Dendritic cell treated with granulocyte-macrophage colony-stimulating factor and Interleukin-4, amounts not matched to agents 40 ng/mL and 50 ng/mL, for 4 days (primary cell): ENCODE measurements around the gene CLEC16A.
A peak's percentile ranks its signal among the peaks of the same experiment; 100 is the strongest.

Experiments used
- H3K27ac Mint-ChIP-seq: one replicate; pipeline ENCODE4 v1.8.0; 2022; ENCODE audit warnings: mild to moderate bottlenecking, mixed read lengths
- H3K27me3 Mint-ChIP-seq: one replicate; pipeline ENCODE4 v1.8.0; 2022; ENCODE audit warnings: mild to moderate bottlenecking, mixed read lengths
- H3K36me3 Mint-ChIP-seq: one replicate; pipeline ENCODE4 v1.8.0; 2022; ENCODE audit warnings: low read depth, mixed read lengths
- H3K4me1 Mint-ChIP-seq: one replicate; pipeline ENCODE4 v1.8.0; 2022; ENCODE audit warnings: low read depth, mixed read lengths
- H3K4me3 Mint-ChIP-seq: one replicate; pipeline ENCODE4 v1.8.0; 2022; ENCODE audit warnings: mild to moderate bottlenecking, moderate library complexity, mixed read lengths
- H3K9me3 Mint-ChIP-seq: one replicate; pipeline ENCODE4 v1.8.0; 2022; ENCODE audit warnings: mixed read lengths
- intact Hi-C: fragments of 100-400 bp; cut with micrococcal nuclease; formaldehyde crosslinking; loops from one replicate; pipeline ENCODE4 v1.15.0; 2022

CLEC16A gene

GRCh38 chr16:10970065-10970464 lies 25.7 kb downstream of the CLEC16A start:
- Mint-ChIP-seq H3K9me3 (no peaks in the 10 kb centered on the region), H3K27me3 (no peaks in the 10 kb centered on the region), H3K4me1 (peaks cover 72% of the 10 kb centered on the region), H3K27ac (peak overlapping the region; percentile 48), H3K4me3 (no peak overlapping the region), H3K36me3 (peaks cover 68% of the 10 kb centered on the region)
- intact Hi-C loops: loop anchor here (5.0 kb wide), 2 partner anchors 182 to 207 kb away; no protein-coding TSS in a partner anchor

GRCh38 chr16:10971560-10971961 lies 27.2 kb downstream of the CLEC16A start:
- H3K36me3 Mint-ChIP-seq: peaks cover 66% of the 10 kb centered on the region
- H3K4me1 Mint-ChIP-seq: peaks cover 62% of the 10 kb centered on the region
- no peaks in the 10 kb centered on the region for H3K9me3 Mint-ChIP-seq
- intact Hi-C loops: loop anchor here (1.0 to 5.0 kb wide), 3 partner anchors 181 to 284 kb away; no protein-coding TSS in a partner anchor
- H3K27ac Mint-ChIP-seq: peak overlapping the region; percentile 81
- no peak overlapping the region for H3K4me3 Mint-ChIP-seq
- H3K27me3 Mint-ChIP-seq: no peaks in the 10 kb centered on the region

- intact Hi-C loops: loop anchor here (5.0 kb wide), 2 partner anchors 180 to 205 kb away; no protein-coding TSS in a partner anchor
- Mint-ChIP-seq H3K27ac (peak overlapping the region; percentile 81), H3K27me3 (no peaks in the 10 kb centered on the region), H3K9me3 (no peaks in the 10 kb centered on the region), H3K36me3 (peaks cover 73% of the 10 kb centered on the region), H3K4me3 (no peak overlapping the region), H3K4me1 (peaks cover 57% of the 10 kb centered on the region)
These were observed 27.9 kb downstream of the CLEC16A start for GRCh38 chr16:10972108-10972818.

DNA sequence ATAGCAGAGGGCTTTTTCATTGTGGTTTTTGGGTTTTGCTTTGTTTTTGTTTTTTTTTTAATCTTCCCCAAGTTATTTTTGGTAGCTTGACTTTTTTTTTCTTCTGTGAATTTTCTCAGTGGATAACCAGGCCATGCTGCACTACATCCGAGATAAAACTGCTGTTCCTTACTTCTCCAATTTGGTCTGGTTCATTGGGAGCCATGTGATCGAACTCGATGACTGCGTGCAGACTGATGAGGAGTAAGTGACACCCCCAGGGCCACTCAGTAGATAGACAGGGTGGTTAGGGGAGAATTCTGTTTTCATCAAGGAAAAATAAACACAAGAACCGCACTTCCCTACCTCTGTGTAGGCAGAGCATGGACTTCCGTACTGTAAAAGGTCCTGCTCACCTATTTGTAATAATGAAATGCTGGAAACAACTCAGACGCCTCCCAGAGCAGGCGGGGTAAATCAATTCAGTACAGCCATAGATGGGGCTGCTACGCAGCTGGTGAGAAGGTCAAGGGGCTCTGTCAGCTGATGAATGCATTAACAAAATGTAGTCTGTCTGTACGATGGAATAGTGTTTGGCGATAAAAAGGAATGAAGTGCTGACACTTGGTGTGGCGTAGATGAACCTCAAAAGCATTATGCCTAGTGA lies 28.6 kb downstream of the CLEC16A start:
- Mint-ChIP-seq H3K9me3 (no peaks in the 10 kb centered on the region), H3K4me1 (peaks cover 50% of the 10 kb centered on the region), H3K4me3 (no peak overlapping the region), H3K36me3 (peaks cover 77% of the 10 kb centered on the region), H3K27me3 (no peaks in the 10 kb centered on the region), H3K27ac (peak overlapping the region; percentile 81)
- intact Hi-C loops: loop anchor here (5.0 kb wide), 2 partner anchors 179 to 204 kb away; no protein-coding TSS in a partner anchor

DNA sequence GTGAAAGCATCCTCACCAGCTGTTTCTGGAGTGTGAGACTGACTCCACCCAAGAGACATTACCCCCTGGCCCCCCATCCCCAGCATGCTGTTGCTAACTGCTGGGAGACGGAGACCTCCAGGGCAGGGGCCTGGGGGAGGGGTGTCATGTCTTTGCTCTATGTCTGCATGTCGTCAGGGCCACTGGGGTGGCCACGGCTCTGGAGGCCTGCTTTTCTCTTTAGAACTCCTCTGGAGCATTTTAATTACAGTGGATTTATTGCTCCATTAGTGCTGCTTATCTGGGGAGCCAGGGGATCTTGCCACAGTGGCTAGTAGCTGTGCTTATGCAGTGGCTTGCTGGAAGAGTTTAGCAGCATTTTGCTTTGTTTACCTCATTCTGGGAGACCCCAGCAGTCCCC lies 32.3 kb downstream of the CLEC16A start:
- Mint-ChIP-seq H3K36me3 (peaks cover 88% of the 10 kb centered on the region), H3K4me3 (no peak overlapping the region), H3K27ac (no peak overlapping the region), H3K27me3 (no peaks in the 10 kb centered on the region), H3K4me1 (peaks cover 19% of the 10 kb centered on the region), H3K9me3 (no peaks in the 10 kb centered on the region)
- intact Hi-C loops: no loop called here

GRCh38 chr16:10978124-10978523 lies 33.8 kb downstream of the CLEC16A start:
- peaks cover 4% of the 10 kb centered on the region for H3K4me1 Mint-ChIP-seq
- intact Hi-C loops: no loop called here
- H3K27me3 Mint-ChIP-seq: no peaks in the 10 kb centered on the region
- no peaks in the 10 kb centered on the region for H3K9me3 Mint-ChIP-seq
- H3K27ac Mint-ChIP-seq: no peak overlapping the region
- H3K4me3 Mint-ChIP-seq: no peak overlapping the region
- peaks cover 87% of the 10 kb centered on the region for H3K36me3 Mint-ChIP-seq

- Mint-ChIP-seq H3K4me3 (no peak overlapping the region), H3K36me3 (peaks cover 91% of the 10 kb centered on the region), H3K27ac (no peak overlapping the region), H3K9me3 (no peaks in the 10 kb centered on the region), H3K4me1 (no peaks in the 10 kb centered on the region), H3K27me3 (no peaks in the 10 kb centered on the region)
- intact Hi-C loops: no loop called here
These were observed 34.6 kb downstream of the CLEC16A start for GRCh38 chr16:10978871-10979446.

DNA sequence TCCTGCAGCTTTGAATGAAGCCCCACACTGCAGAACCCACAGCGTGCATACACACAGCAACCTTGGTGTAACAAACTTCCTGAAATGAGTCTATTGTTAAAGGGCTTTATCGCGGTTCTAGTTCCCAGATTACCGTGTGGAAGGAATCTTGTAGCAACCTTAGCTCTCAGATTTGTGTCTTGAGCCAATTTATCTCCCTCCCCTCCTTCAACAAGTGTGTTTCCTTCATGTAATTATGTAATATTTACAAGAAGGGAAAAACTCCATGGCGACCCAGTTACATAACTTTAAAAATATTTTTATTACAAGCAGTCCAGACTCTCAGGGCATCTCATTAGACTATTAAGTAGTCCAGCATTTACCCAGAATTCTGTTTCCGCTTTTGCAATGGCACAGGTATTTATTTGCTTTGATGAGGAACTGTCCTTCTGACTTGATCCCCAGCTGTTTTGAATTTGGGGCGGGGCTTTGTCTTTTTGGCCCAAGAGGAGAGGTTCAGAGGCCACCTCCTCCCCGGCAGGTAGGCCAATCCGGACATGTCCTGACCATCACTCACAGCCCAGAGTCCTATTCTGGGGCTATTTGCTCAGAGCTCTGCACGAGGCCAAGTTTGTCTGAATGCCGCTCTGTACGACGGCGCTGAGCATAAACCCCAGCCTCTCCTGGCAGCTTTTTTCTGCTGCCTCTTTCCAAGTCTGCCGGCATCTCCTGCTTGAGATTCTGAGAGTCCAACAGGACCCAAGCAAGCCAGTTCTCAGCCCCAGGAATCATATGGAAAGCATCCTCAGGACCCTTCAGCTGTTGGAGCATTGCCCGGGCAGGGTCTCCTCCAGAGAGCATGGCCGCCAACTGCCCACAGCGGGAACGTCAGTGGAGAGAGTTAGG lies 35.6 kb downstream of the CLEC16A start:
- Mint-ChIP-seq H3K36me3 (peaks cover 93% of the 10 kb centered on the region), H3K27ac (no peak overlapping the region), H3K4me3 (no peak overlapping the region), H3K27me3 (no peaks in the 10 kb centered on the region), H3K4me1 (no peaks in the 10 kb centered on the region), H3K9me3 (no peaks in the 10 kb centered on the region)
- intact Hi-C loops: no loop called here

DNA sequence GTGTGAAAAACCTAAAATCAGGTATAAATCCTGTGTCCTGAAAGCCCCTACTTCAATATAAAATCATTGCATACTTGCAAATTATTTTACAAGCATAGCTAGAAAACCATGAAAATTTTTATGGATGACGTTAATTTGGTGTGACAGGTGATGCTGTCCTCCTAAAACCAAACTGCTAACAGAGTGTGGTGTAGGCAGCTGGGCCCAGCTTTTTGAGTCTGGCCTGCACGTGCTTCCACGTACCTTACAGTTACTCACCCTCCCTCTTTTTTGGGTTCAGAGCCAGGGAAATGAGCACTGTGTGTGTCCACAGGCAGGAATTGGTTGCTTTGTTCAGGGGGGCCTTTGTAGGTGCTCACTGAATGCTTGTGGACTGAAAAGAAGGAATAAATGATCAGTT lies 36.4 kb downstream of the CLEC16A start:
- intact Hi-C loops: no loop called here
- peaks cover 95% of the 10 kb centered on the region for H3K36me3 Mint-ChIP-seq
- H3K4me1 Mint-ChIP-seq: no peaks in the 10 kb centered on the region
- H3K9me3 Mint-ChIP-seq: no peaks in the 10 kb centered on the region
- H3K27ac Mint-ChIP-seq: no peak overlapping the region
- H3K27me3 Mint-ChIP-seq: no peaks in the 10 kb centered on the region
- no peak overlapping the region for H3K4me3 Mint-ChIP-seq

GRCh38 chr16:10981697-10982216 lies 37.4 kb downstream of the CLEC16A start:
- intact Hi-C loops: no loop called here
- no peak overlapping the region for H3K4me3 Mint-ChIP-seq
- H3K27me3 Mint-ChIP-seq: no peaks in the 10 kb centered on the region
- H3K9me3 Mint-ChIP-seq: no peaks in the 10 kb centered on the region
- no peak overlapping the region for H3K27ac Mint-ChIP-seq
- peaks cover 94% of the 10 kb centered on the region for H3K36me3 Mint-ChIP-seq
- H3K4me1 Mint-ChIP-seq: no peaks in the 10 kb centered on the region

DNA sequence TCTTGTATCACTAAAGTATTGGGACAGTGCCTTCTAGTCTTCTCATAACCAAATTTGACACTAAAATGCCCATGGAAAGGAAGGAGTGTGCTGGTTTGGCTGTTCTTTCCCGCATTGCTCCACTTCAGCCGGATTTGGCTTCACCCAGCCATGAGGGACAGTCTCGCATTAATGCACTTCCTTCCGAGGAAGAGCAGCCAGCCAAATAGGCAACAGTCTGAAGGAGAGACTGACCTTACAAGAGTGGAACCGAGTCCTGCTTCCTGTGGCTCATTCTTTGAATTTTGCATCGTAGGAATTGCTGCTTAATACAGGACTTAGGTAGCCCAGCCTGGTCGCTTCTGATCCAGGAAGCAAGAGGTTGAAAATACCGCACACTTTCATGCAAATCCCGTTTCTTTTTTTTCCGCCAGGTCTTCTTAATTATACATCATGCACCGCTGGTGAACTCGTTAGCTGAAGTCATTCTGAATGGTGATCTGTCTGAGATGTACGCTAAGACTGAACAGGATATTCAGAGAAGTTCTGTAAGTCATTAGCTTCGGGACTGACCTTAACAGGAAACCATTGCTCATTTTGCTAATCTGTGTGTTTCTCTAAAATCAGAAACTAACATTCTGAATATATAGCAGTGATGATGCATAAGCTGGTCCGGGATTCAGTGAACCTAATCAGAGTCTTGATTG lies 38.2 kb downstream of the CLEC16A start:
- intact Hi-C loops: no loop called here
- peaks cover 4% of the 10 kb centered on the region for H3K4me1 Mint-ChIP-seq

DNA sequence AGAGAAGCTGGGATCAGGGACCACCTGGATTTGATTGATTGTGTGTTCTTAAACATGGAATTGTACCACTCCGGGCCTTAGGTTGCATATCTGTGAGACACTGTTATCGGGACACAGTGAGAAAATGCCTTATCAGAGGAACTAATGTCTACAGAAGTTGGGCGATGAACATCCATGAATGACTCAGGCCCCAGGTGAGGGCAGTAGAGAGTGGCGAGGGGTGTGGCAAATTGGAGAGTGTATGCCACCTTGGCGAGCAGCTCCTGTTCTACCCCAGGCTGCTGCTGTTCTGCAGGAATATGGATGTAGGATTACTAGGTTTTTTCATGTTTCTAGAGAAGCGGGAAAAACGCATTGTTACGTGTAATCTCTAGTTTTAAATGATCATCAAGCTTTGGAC lies 38.8 kb downstream of the CLEC16A start:
- Mint-ChIP-seq H3K9me3 (no peaks in the 10 kb centered on the region), H3K4me1 (peaks cover 9% of the 10 kb centered on the region), H3K36me3 (peaks cover 94% of the 10 kb centered on the region), H3K4me3 (no peak overlapping the region), H3K27me3 (no peaks in the 10 kb centered on the region), H3K27ac (no peak overlapping the region)
- intact Hi-C loops: no loop called here

More for the DNA sequence above, 38.2 kb downstream of the CLEC16A start:
- Mint-ChIP-seq H3K9me3 (no peaks in the 10 kb centered on the region), H3K36me3 (peaks cover 94% of the 10 kb centered on the region), H3K27ac (no peak overlapping the region), H3K27me3 (no peaks in the 10 kb centered on the region), H3K4me3 (no peak overlapping the region)

- Mint-ChIP-seq H3K9me3 (no peaks in the 10 kb centered on the region), H3K27me3 (no peaks in the 10 kb centered on the region), H3K27ac (no peak overlapping the region), H3K4me3 (no peak overlapping the region), H3K4me1 (peaks cover 15% of the 10 kb centered on the region), H3K36me3 (peaks cover 94% of the 10 kb centered on the region)
- intact Hi-C loops: no loop called here
These were observed 40.1 kb downstream of the CLEC16A start for GRCh38 chr16:10984509-10984908.
